ENCODE data around the gene ADAP1. TPM values are rescaled to one million over a fixed set of nuclear protein-coding genes. Genes with fewer than 3 reads are reported as not detected.

Gene ADAP1
- total RNA-seq, 1 experiment from 2014 or later: 6.2 TPM

- Mint-ChIP-seq H3K27ac (no peak overlapping the region), H3K36me3 (ENCODE audit: insufficient read depth in 1 of 3, low read depth in 3 of 3) (no peaks in the 10 kb centered on the region), H3K9me3 (no peaks in the 10 kb centered on the region; a peak in 1 of 5 replicates), H3K27me3 (ENCODE audit: low read depth) (peaks cover 16% of the 10 kb centered on the region), H3K4me1 (peaks cover 7 to 13% of the 10 kb centered on the region in 2 experiments; a peak in 2 of 4 replicates), H3K4me3 (no peak overlapping the region)
- Histone ChIP-seq H3K9ac (ENCODE audit: extremely low read depth, insufficient read length, low read length) (no peak overlapping the region), H3K4me2 (ENCODE audit: insufficient read depth, insufficient read length, low read length) (no peak overlapping the region), H3K23me2 (ENCODE audit: insufficient read length, low read depth, low read length, poor library complexity, severe bottlenecking) (no peaks in the 10 kb centered on the region), H2AK5ac (ENCODE audit: insufficient read length, low read length) (no peak overlapping the region), H2BK15ac (ENCODE audit: low read depth, low read length) (no peak overlapping the region), H3K18ac (ENCODE audit: insufficient read length, low read depth, low read length) (no peak overlapping the region), H3K27ac (ENCODE audit: insufficient read length, low read depth, low read length) (no peak overlapping the region), H4K20me1 (ENCODE audit: control insufficient read depth, insufficient read depth, insufficient read length) (no peaks in the 10 kb centered on the region), H4K8ac (replicated peaks; ENCODE audit: insufficient read length, low read depth, low read length) (no peak overlapping the region), H3K23ac (ENCODE audit: insufficient read length, low read depth, low read length) (no peak overlapping the region), H3K9me3 (ENCODE audit: control insufficient read depth, low read depth, low read length) (no peaks in the 10 kb centered on the region), H2AFZ (ENCODE audit: low read length) (no peak overlapping the region), H3K14ac (ENCODE audit: insufficient read depth, low read length) (no peak overlapping the region), H2BK12ac (ENCODE audit: insufficient read length, low read depth, low read length) (no peak overlapping the region), H4K91ac (ENCODE audit: insufficient read length, low read depth, low read length) (no peak overlapping the region), H2BK20ac (ENCODE audit: low read depth, low read length, poor library complexity, severe bottlenecking) (no peak overlapping the region), H3T11ph (ENCODE audit: low read length) (no peak overlapping the region), H3K4me1 (ENCODE audit: insufficient read depth, low read length) (no peaks in the 10 kb centered on the region; the same call in 1 of the 2 replicates), H3K56ac (ENCODE audit: insufficient read length, low read depth, low read length) (no peak overlapping the region), H3K27me3 (ENCODE audit: insufficient read depth, low read length) (no peaks in the 10 kb centered on the region), H2BK5ac (ENCODE audit: insufficient read length, low read length) (no peak overlapping the region), H3K79me1 (ENCODE audit: insufficient read depth, low read depth, low read length, poor library complexity, severe bottlenecking) (no peaks in the 10 kb centered on the region), H3K79me2 (ENCODE audit: insufficient read depth, low read length) (no peaks in the 10 kb centered on the region), H2BK120ac (ENCODE audit: low read depth, low read length, poor library complexity, severe bottlenecking) (no peak overlapping the region), H4K5ac (ENCODE audit: insufficient read length, low read depth, low read length) (no peak overlapping the region), H3K4ac (ENCODE audit: low read depth, low read length) (no peak overlapping the region)
- no peak for DNase-seq
- TF ChIP-seq CTCF (conservative IDR thresholded peaks at IDR 0.05): no peak
- WGBS (ENCODE audit: extremely low coverage, insufficient read length, low lambda C conversion rate): no CpG with 5 or more reads among the region's 29 CpGs
Measured at GRCh38 chr7:946256-946996, 8.1 kb downstream of the ADAP1 start.

All from H9 (cell line).